ENCODE measurements around the gene TRIM75.
"Not testable (repeated sequence)": the region's sequence is repeated elsewhere in the genome, so short reads cannot be mapped to it uniquely, and the experiment has no call there.

Gene TRIM75

GRCh38 chr4:165079476-165079875 lies 25.8 kb downstream of the TRIM75 start:
- no peak for DNase-seq

DNA sequence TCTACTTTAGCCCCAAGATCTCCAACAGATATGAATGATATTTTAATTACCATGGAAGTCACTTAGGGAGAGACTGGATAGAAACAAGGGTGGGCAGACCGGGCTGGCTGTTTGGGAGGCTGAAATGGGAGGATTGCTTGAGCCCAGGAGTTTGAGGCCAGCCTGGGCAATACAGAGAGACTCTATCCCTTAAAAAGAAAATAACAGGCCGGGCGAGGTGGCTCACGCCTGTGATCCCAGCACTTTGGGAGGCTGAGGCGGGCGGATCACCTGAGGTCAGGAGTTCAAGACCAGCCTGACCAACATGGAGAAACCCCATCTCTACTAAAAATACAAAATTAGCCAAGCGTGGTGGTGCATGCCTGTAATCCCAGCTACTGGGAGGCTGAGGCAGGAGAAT lies 31.1 kb downstream of the TRIM75 start:
- not testable (repeated sequence) for DNase-seq

DNA sequence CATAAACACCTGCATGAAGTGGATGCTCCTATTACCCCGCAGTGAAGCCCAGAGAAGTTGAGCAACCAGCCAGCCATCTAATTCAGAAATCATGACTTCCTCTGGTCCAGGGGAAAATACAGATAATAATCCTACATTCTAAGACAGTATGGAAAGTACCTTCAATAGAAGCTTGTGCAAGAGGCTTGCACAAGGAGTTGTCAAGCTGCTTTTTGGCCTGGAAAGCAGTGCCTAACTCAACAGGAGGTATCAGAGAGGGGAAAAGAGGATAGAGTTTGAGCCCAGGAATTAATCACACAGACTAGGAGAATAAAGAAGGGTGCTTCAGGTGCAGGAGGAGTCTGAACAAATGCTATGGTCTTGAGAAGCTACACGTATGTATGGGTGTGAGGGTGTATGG lies 32.3 kb downstream of the TRIM75 start:
- no peak for DNase-seq

DNA sequence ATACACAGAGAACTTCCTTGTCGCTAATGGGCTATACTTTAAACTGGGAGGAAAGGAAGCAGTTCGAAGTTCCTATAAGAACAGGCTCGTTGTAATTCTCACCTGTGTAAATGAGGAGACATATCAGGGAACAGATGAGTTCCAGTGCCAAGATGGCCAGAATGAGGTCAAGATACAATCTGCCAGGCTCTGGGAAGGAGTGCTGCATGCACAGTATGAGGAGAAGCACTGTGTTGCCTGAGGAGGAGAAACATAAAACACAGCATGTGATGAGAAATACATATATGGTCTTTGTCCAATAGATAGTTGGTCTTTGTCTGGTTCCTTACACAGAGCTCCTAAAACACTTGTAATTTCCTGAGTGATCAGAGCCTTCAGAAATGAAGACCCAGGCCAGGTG lies 34.7 kb downstream of the TRIM75 start:
- DNase-seq = no peak

GRCh38 chr4:165092187-165092586 lies 38.5 kb downstream of the TRIM75 start:
- not testable (repeated sequence) for DNase-seq

- no peak for DNase-seq
Observed at GRCh38 chr4:165094873-165095272, 41.2 kb downstream of the TRIM75 start.

- DNase-seq = no peak
Observed at GRCh38 chr4:165095291-165095690, 41.6 kb downstream of the TRIM75 start.

DNA sequence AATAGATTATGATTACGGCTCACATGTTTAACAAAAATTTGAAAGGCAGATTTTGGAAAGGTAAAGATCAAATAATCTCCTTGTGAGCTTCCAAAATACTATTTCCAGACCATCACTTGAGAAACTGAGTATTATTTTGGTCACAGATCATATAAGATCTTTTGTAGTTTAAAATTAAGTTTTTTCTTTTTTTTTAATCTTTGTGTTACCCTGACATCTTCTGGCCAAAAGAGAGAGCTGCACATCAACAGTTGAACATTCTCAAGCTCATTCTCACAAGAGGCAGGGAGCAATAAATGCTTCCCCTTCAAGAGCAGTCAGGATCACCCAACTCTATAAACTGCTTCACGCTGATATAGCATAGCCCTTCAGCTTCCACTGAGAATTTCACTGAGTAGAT lies 43.1 kb downstream of the TRIM75 start:
- no peak for DNase-seq

- no peak for DNase-seq
Observed at GRCh38 chr4:165101641-165102040, 48.0 kb downstream of the TRIM75 start.

DNA sequence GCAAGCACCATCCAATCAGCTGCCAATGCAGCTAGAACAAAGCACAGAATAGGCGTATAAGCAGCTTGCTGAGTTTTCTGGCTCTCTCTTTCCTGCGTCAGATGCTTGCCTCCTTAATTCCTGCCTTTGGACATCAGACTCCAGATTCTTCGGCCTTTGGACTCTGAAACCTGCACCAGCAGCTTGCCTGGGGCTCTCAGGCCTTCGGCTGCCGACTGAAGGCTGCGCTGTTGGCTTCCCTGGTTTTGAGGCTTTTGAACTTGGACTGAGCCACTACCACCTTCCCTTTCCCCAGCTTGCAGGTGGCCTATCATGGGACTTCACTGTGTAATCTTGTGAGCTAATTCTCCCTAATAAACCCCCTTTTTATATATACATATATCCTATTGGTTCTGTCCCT lies 52.9 kb downstream of the TRIM75 start:
- no peak for DNase-seq
